HFFc6 (cell line): ENCODE results near the gene ZNHIT6. TPM values are rescaled to one million over a fixed set of nuclear protein-coding genes. Genes with fewer than 3 reads are reported as not detected.
"Not testable (repeated sequence)": the region's sequence is repeated elsewhere in the genome, so short reads cannot be mapped to it uniquely, and the experiment has no call there.

ENCODE experiments used
- DNase-seq: peaks from one replicate; pipeline ENCODE4 v3.0.0-alpha.2; 2018
- H3K27ac Mint-ChIP-seq: 2 replicates; pipeline ENCODE4 v1.8.0; 2020; ENCODE audit warnings: mild to moderate bottlenecking, mixed read lengths
- H3K27me3 Mint-ChIP-seq: 2 replicates; pipeline ENCODE4 v1.8.0; 2021; ENCODE audit warnings: mild to moderate bottlenecking, moderate library complexity, mixed read lengths; ENCODE audit not compliant: insufficient read depth
- H3K36me3 Mint-ChIP-seq: 2 replicates; pipeline ENCODE4 v1.8.0; 2021; ENCODE audit warnings: low read depth, mixed read lengths
- H3K4me1 Mint-ChIP-seq: 2 replicates; pipeline ENCODE4 v1.8.0; 2020; ENCODE audit warnings: low read depth, mixed read lengths
- H3K4me3 Mint-ChIP-seq: 2 replicates; pipeline ENCODE4 v1.8.0; 2020; ENCODE audit warnings: mild to moderate bottlenecking, moderate library complexity, mixed read lengths
- H3K9me3 Mint-ChIP-seq: 2 replicates; pipeline ENCODE4 v1.8.0; 2020; ENCODE audit warnings: mild to moderate bottlenecking, mixed read lengths
- total RNA-seq, 6 experiments: library from RNA; stranded (reverse); fragmentation: NEBNext Ultra II Directional; extraction: Animal tissue kit (Norgen Biotek cat#: 25700); gene quantifications; 2 replicates in 1 of 6; 3 replicates in 5 of 6; pipeline ENCODE4 v1.2.3, GENCODE V29; 2021
- TF ChIP-seq, protein P1 (sequence below): fragments of 200-600 bp; sonication (generic); IDR thresholded peaks from 2 replicates; pipeline ENCODE4 v1.5.0; 2021; ENCODE audit warnings: antibody characterized with exemption, mild to moderate bottlenecking

ZNHIT6 gene
- total RNA-seq, 6 experiments from 2014 or later, result 21.5 to 25.9 (median 23.6) TPM

DNA sequence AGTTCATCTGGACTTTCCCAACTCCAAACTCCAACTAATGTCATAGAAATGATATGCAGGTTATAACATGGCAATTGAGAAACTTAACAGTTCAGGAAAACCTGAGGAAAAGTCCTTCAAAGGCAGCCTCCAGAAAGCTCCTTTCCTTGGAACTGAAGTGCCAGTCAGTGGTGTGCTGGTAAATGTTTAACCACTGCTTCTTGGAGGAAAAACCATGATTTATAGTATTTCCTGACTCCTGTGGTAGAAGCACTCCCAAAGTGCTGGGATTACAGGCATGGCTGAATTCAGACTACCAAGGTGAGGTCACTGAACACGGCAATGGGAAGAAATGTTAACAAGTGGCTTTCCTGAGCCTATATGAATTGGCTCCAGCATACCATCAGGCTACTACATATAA lies 26.7 kb upstream of the ZNHIT6 start:
- DNase-seq, result no peak
- H3K27me3 Mint-ChIP-seq, result no peaks in the 10 kb centered on the region; the same call in 1 of the 2 replicates
- H3K4me3 Mint-ChIP-seq, result no peak overlapping the region
- H3K9me3 Mint-ChIP-seq, result no peaks in the 10 kb centered on the region
- no peaks in the 10 kb centered on the region for H3K36me3 Mint-ChIP-seq
- TF ChIP-seq, protein P1, sequence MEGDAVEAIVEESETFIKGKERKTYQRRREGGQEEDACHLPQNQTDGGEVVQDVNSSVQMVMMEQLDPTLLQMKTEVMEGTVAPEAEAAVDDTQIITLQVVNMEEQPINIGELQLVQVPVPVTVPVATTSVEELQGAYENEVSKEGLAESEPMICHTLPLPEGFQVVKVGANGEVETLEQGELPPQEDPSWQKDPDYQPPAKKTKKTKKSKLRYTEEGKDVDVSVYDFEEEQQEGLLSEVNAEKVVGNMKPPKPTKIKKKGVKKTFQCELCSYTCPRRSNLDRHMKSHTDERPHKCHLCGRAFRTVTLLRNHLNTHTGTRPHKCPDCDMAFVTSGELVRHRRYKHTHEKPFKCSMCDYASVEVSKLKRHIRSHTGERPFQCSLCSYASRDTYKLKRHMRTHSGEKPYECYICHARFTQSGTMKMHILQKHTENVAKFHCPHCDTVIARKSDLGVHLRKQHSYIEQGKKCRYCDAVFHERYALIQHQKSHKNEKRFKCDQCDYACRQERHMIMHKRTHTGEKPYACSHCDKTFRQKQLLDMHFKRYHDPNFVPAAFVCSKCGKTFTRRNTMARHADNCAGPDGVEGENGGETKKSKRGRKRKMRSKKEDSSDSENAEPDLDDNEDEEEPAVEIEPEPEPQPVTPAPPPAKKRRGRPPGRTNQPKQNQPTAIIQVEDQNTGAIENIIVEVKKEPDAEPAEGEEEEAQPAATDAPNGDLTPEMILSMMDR, result no peak
- H3K27ac Mint-ChIP-seq, result no peak overlapping the region
- H3K4me1 Mint-ChIP-seq, result no peaks in the 10 kb centered on the region

DNA sequence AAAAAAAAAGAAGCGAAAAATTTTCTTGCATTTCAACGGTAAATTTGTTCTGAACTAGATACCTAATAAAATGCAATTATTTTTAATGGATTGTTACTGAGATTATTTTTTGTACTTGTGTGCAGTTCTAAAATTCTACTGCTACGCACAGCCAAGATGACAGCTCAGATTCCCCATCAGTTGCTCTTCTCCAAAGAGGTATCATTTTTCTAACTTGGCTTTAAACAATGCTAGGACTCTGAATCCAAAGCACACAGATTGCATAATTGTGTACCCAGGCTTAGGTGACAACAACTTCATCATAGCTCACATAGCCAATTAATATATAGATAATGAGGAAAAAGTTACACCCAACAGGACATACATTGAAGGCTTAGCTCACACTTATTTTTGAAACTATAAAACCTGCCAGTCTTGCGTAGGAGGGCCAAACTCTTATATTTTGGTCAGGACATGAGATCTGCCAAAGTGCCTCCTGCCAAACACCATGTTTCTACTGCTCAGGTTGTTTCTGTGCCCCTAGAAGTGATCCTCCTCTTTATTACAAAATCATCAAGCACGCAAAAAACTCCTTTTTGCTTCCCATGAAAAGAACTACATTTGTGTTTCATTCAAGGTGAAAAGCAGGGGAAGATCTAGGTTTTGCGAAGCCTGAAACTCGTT lies 10.6 kb upstream of the ZNHIT6 start:
- no peaks in the 10 kb centered on the region for H3K4me1 Mint-ChIP-seq
- peaks cover 16% of the 10 kb centered on the region for H3K36me3 Mint-ChIP-seq
- no peak for DNase-seq
- H3K4me3 Mint-ChIP-seq, result no peak overlapping the region
- H3K27ac Mint-ChIP-seq, result no peak overlapping the region
- peaks cover 2% of the 10 kb centered on the region; the same call in 1 of the 2 replicates for H3K27me3 Mint-ChIP-seq
- H3K9me3 Mint-ChIP-seq, result peaks cover 35% of the 10 kb centered on the region
- TF ChIP-seq, protein P1, result no peak

DNA sequence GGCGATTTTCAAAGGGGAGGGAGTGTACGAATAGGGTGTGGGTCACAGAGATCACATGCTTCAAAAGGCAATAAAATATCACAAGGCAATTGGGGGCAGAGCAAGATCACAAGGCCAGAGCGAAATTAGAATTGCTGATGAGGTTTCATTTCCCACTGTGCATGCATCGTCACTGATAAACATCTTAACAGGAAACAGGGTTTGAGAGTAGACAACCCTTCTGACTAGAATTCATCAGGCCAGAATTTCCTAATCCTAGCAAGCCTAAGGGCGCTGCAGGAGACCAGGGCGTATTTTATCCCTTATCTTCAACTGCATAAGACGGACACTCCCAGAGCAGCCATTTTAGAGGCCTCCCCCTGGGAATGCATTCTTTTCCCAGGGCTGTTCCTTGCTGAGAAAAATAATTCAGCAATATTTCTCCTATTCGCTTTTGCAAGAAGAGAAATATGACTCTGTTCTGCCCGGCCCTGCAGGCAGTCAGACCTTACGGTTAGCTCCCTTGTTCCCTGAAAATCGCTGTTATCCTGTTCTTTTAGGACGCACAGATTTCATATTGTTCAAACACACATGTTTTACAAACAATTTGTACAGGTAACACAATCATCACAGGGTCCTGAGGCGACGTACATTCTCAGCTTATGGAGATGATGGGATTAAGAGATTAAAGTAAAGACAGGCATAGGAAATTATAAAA lies 6.3 kb upstream of the ZNHIT6 start:
- H3K27me3 Mint-ChIP-seq, DNase-seq, H3K27ac Mint-ChIP-seq, H3K4me1 Mint-ChIP-seq, H3K4me3 Mint-ChIP-seq, H3K36me3 Mint-ChIP-seq: not testable (repeated sequence)
- H3K9me3 Mint-ChIP-seq, result peaks cover 14% of the 10 kb centered on the region

DNA sequence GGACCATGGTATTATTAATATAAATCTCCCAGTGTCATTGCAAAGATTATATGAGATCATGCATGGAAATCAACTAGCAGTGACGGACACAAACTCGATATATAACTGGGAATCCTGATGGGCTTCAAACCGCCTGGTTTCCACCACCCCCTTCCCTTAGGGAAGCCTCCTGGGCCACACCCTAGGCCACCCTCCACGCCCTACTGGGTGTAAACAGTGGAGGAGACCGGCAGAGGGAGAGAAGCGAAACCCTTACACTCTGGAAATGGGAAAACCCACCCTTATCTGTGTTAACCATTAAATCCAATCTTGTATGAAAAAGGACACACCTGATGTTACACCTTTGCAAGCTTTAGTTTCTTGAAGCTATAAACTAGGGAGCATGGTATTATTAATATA lies 595 bp upstream of the ZNHIT6 start:
- H3K9me3 Mint-ChIP-seq, result peaks cover 4% of the 10 kb centered on the region

DNA sequence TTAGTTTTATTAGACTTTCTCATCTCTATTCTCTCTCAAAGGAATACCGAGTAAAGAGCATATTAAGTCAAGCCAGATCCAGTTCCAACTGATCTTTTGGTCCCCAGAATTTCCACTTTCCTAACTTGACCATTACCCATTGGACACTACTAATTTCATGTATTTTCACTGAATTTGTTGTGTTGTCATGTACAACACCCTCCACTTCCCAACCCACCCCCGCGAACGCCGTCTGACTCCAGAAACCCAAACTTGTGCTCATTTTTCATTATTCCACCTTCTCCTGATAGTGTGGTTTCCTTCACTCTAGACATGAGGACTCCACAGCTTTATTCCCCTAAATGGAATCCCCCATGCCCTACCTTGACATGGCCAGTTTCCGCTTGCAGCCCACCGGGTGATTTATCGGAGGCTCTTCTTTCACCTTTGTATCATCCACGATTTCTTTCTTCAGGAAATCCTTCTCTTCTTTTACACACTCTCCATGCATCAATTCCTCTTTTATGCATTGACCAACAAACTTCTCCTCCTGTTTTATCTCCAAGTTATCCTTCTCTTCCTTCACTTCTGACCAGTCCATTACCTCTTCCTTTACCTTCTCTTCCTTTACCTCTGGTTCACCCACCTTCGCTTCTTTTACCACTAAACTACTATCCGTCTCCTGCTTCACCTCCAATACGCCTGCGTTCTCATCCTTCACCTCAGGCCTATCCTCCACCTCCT lies 805 bp downstream of the ZNHIT6 start:
- Mint-ChIP-seq H3K27ac (no peak overlapping the region), H3K4me3 (no peak overlapping the region), H3K9me3 (no peaks in the 10 kb centered on the region), H3K36me3 (peaks cover 29% of the 10 kb centered on the region), H3K4me1 (peaks cover 15% of the 10 kb centered on the region), H3K27me3 (no peaks in the 10 kb centered on the region)
- TF ChIP-seq, protein P1, result no peak
- no peak for DNase-seq

More for the DNA sequence above, 595 bp upstream of the ZNHIT6 start:
- Mint-ChIP-seq H3K4me1 (peaks cover 5% of the 10 kb centered on the region), H3K4me3 (no peak overlapping the region), H3K27ac (no peak overlapping the region), H3K27me3 (0 out of 2 replicates have a peak, but pooled peaks cover 2% of the 10 kb centered on the region), H3K36me3 (peaks cover 22% of the 10 kb centered on the region)
- TF ChIP-seq, protein P1, result 0 out of 2 replicates have a peak, but pooled peaks have one; percentile 26
- DNase-seq, result no peak
